GM23338 (cell line): Measurements from ENCODE around the gene FOCAD.

Experiments used
- CREB1 ChIP-seq: fragments of 250-450 bp; sonication (Bioruptor Pico); IDR thresholded peaks from 2 replicates; pipeline ENCODE4 v1.5.0; 2020; ENCODE audit warnings: low read depth, mild to moderate bottlenecking, moderate library complexity
- ETS1 ChIP-seq: IDR thresholded peaks from 2 replicates; pipeline ENCODE4 v1.6.1; 2016; ENCODE audit warnings: antibody characterized with exemption
- EZH2 ChIP-seq: fragments of 200-600 bp; sonication (generic); IDR thresholded peaks from one replicate; pipeline ENCODE4 v1.8.0; 2017; ENCODE audit warnings: antibody characterized with exemption, mild to moderate bottlenecking, low read depth; ENCODE audit not compliant: unreplicated experiment
- EZH2phosphoT487 ChIP-seq: fragments of 200-600 bp; sonication (generic); IDR thresholded peaks from one replicate; pipeline ENCODE4 v1.8.1; 2018; ENCODE audit warnings: antibody characterized with exemption; ENCODE audit not compliant: unreplicated experiment
- JUNB ChIP-seq: IDR thresholded peaks from one replicate; pipeline ENCODE4 v1.6.1; 2016; ENCODE audit warnings: antibody characterized with exemption; ENCODE audit not compliant: unreplicated experiment
- NANOG ChIP-seq: IDR thresholded peaks from 2 replicates; pipeline ENCODE4 v1.6.1; 2016; ENCODE audit warnings: antibody characterized with exemption, borderline replicate concordance
- POLR2AphosphoS5 ChIP-seq: IDR thresholded peaks from 2 replicates; pipeline ENCODE4 v1.6.1; 2016; ENCODE audit warnings: antibody characterized with exemption, low read depth
- REST ChIP-seq: IDR thresholded peaks from one replicate; pipeline ENCODE4 v1.6.1; 2018; ENCODE audit warnings: antibody characterized with exemption; ENCODE audit not compliant: unreplicated experiment
- STAT1 ChIP-seq: IDR thresholded peaks from one replicate; pipeline ENCODE4 v1.6.1; 2016; ENCODE audit warnings: antibody characterized with exemption; ENCODE audit not compliant: unreplicated experiment
- ZNF331 ChIP-seq: fragments of 250-450 bp; sonication (Bioruptor Pico); IDR thresholded peaks from 2 replicates; pipeline ENCODE4 v1.5.0; 2020; ENCODE audit warnings: low read depth, mild to moderate bottlenecking, moderate library complexity
- TF ChIP-seq, protein P1 (sequence below), 2 experiments: fragments of 200-600 bp in 1 of 2; sonication (generic) in 1 of 2; conservative IDR thresholded peaks; 2 replicates each; pipeline versions ENCODE4 v1.5.1 to v1.6.1; 2016 to 2017; ENCODE audit warnings: antibody characterized with exemption in 2 of 2, low read depth in 2 of 2, mild to moderate bottlenecking in 2 of 2, moderate library complexity in 1 of 2

GRCh38 chr9:20734275-20734674 is 50.2 kb downstream of the FOCAD start:
- no peak for TF ChIP-seq EZH2phosphoT487
- TF ChIP-seq ETS1: no peak
- TF ChIP-seq, protein P1, sequence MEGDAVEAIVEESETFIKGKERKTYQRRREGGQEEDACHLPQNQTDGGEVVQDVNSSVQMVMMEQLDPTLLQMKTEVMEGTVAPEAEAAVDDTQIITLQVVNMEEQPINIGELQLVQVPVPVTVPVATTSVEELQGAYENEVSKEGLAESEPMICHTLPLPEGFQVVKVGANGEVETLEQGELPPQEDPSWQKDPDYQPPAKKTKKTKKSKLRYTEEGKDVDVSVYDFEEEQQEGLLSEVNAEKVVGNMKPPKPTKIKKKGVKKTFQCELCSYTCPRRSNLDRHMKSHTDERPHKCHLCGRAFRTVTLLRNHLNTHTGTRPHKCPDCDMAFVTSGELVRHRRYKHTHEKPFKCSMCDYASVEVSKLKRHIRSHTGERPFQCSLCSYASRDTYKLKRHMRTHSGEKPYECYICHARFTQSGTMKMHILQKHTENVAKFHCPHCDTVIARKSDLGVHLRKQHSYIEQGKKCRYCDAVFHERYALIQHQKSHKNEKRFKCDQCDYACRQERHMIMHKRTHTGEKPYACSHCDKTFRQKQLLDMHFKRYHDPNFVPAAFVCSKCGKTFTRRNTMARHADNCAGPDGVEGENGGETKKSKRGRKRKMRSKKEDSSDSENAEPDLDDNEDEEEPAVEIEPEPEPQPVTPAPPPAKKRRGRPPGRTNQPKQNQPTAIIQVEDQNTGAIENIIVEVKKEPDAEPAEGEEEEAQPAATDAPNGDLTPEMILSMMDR (conservative IDR thresholded peaks at IDR 0.05; ENCODE audit: low read depth in 2 of 2): no peak
- TF ChIP-seq EZH2: no peak
- no peak for TF ChIP-seq REST
- TF ChIP-seq ZNF331 (CRISPR knock-in tag): no peak
- no peak for TF ChIP-seq POLR2AphosphoS5
- no peak for TF ChIP-seq JUNB
- TF ChIP-seq NANOG: no peak
- no peak for TF ChIP-seq STAT1
- TF ChIP-seq CREB1 (CRISPR knock-in tag): no peak
